ENCODE results near the gene FLVCR2.

Gene FLVCR2

GRCh38 chr14:75614179-75614578 is 35.8 kb downstream of the FLVCR2 start:
- Histone ChIP-seq H3K9me3 (ENCODE audit: control insufficient read depth, insufficient read depth, low read length) (no peaks in the 10 kb centered on the region), H3K9me2 (replicated peaks; ENCODE audit: control insufficient read depth, low read length) (no peaks in the 10 kb centered on the region), H3K4me2 (ENCODE audit: low read length) (no peak overlapping the region), H3K27me3 (ENCODE audit: control insufficient read depth, low read length) (peaks cover 19% of the 10 kb centered on the region), H4K20me1 (ENCODE audit: control insufficient read depth, insufficient read depth, low read depth, low read length) (no peaks in the 10 kb centered on the region), H3K36me3 (ENCODE audit: control insufficient read depth, low read length) (no peaks in the 10 kb centered on the region), H3K4me3 (ENCODE audit: low read length) (no peak overlapping the region), H3K79me2 (ENCODE audit: control insufficient read depth, low read length) (no peaks in the 10 kb centered on the region), H3K27ac (ENCODE audit: low read depth, low read length) (no peak overlapping the region), H3K4me1 (ENCODE audit: control insufficient read depth, low read length) (peaks cover 6% of the 10 kb centered on the region), H3F3A (ENCODE audit: control insufficient read depth, insufficient read depth) (no peaks in the 10 kb centered on the region)
- no peak for TF ChIP-seq CTCF (IDR thresholded peaks at IDR 0.05; ENCODE audit: low read depth, low read length, poor library complexity, severe bottlenecking)
- TF ChIP-seq EZH2phosphoT487 (IDR thresholded peaks at IDR 0.05; ENCODE audit: borderline replicate concordance, low read length), result no peak

- no peak for TF ChIP-seq EZH2phosphoT487 (IDR thresholded peaks at IDR 0.05; ENCODE audit: borderline replicate concordance, low read length)
- TF ChIP-seq CTCF (IDR thresholded peaks at IDR 0.05; ENCODE audit: low read depth, low read length, poor library complexity, severe bottlenecking), result no peak
- Histone ChIP-seq H3F3A (ENCODE audit: control insufficient read depth, insufficient read depth) (no peaks in the 10 kb centered on the region), H3K4me2 (ENCODE audit: low read length) (no peak overlapping the region), H3K9me2 (replicated peaks; ENCODE audit: control insufficient read depth, low read length) (no peaks in the 10 kb centered on the region), H3K27ac (ENCODE audit: low read depth, low read length) (no peak overlapping the region), H3K79me2 (ENCODE audit: control insufficient read depth, low read length) (no peaks in the 10 kb centered on the region), H3K4me1 (ENCODE audit: control insufficient read depth, low read length) (peaks cover 6% of the 10 kb centered on the region), H3K4me3 (ENCODE audit: low read length) (no peak overlapping the region), H4K20me1 (ENCODE audit: control insufficient read depth, insufficient read depth, low read depth, low read length) (no peaks in the 10 kb centered on the region), H3K27me3 (ENCODE audit: control insufficient read depth, low read length) (peaks cover 10% of the 10 kb centered on the region), H3K36me3 (ENCODE audit: control insufficient read depth, low read length) (no peaks in the 10 kb centered on the region), H3K9me3 (ENCODE audit: control insufficient read depth, insufficient read depth, low read length) (no peaks in the 10 kb centered on the region)
These were observed 36.8 kb downstream of the FLVCR2 start for GRCh38 chr14:75615200-75615599.

- Histone ChIP-seq H4K20me1 (ENCODE audit: control insufficient read depth, insufficient read depth, low read depth, low read length) (no peaks in the 10 kb centered on the region), H3K79me2 (ENCODE audit: control insufficient read depth, low read length) (no peaks in the 10 kb centered on the region), H3K4me1 (ENCODE audit: control insufficient read depth, low read length) (peaks cover 21% of the 10 kb centered on the region), H3K4me2 (ENCODE audit: low read length) (no peak overlapping the region), H3K27ac (ENCODE audit: low read depth, low read length) (no peak overlapping the region), H3K36me3 (ENCODE audit: control insufficient read depth, low read length) (no peaks in the 10 kb centered on the region), H3F3A (ENCODE audit: control insufficient read depth, insufficient read depth) (no peaks in the 10 kb centered on the region), H3K9me2 (replicated peaks; ENCODE audit: control insufficient read depth, low read length) (no peaks in the 10 kb centered on the region), H3K27me3 (ENCODE audit: control insufficient read depth, low read length) (no peaks in the 10 kb centered on the region), H3K4me3 (ENCODE audit: low read length) (no peak overlapping the region), H3K9me3 (ENCODE audit: control insufficient read depth, insufficient read depth, low read length) (no peaks in the 10 kb centered on the region)
- TF ChIP-seq CTCF (IDR thresholded peaks at IDR 0.05; ENCODE audit: low read depth, low read length, poor library complexity, severe bottlenecking) (no peak), EZH2phosphoT487 (IDR thresholded peaks at IDR 0.05; ENCODE audit: borderline replicate concordance, low read length) (no peak)
These were observed 41.1 kb downstream of the FLVCR2 start for GRCh38 chr14:75619548-75619947.

- H3K4me2 ChIP-seq (ENCODE audit: low read length), result no peak overlapping the region
- no peak overlapping the region for H3K27ac ChIP-seq (ENCODE audit: low read depth, low read length)
- no peaks in the 10 kb centered on the region for H3K9me3 ChIP-seq (ENCODE audit: control insufficient read depth, insufficient read depth, low read length)
- H3K36me3 ChIP-seq (ENCODE audit: control insufficient read depth, low read length), result no peaks in the 10 kb centered on the region
- no peaks in the 10 kb centered on the region for H3K9me2 ChIP-seq (replicated peaks; ENCODE audit: control insufficient read depth, low read length)
- no peaks in the 10 kb centered on the region for H4K20me1 ChIP-seq (ENCODE audit: control insufficient read depth, insufficient read depth, low read depth, low read length)
- H3K79me2 ChIP-seq (ENCODE audit: control insufficient read depth, low read length), result no peaks in the 10 kb centered on the region
- no peak overlapping the region for H3K4me3 ChIP-seq (ENCODE audit: low read length)
- TF ChIP-seq CTCF (IDR thresholded peaks at IDR 0.05; ENCODE audit: low read depth, low read length, poor library complexity, severe bottlenecking) (no peak), EZH2phosphoT487 (IDR thresholded peaks at IDR 0.05; ENCODE audit: borderline replicate concordance, low read length) (no peak)
- no peaks in the 10 kb centered on the region for H3F3A ChIP-seq (ENCODE audit: control insufficient read depth, insufficient read depth)
- peaks cover 3% of the 10 kb centered on the region; the same call in 1 of the 2 replicates for H3K27me3 ChIP-seq (ENCODE audit: control insufficient read depth, low read length)
- H3K4me1 ChIP-seq (ENCODE audit: control insufficient read depth, low read length), result peaks cover 17% of the 10 kb centered on the region
These were observed 46.6 kb downstream of the FLVCR2 start for GRCh38 chr14:75625034-75625433.

Measured in DOHH2 (cell line).